ENCODE data around the gene SNX9.
"Not testable (repeated sequence)": the region's sequence is repeated elsewhere in the genome, so short reads cannot be mapped to it uniquely, and the experiment has no call there.

SNX9 gene

GRCh38 chr6:157823001-157823527, at the start of gene SNX9:
TSS of gene SNX9 (plus strand) at chr6:157823246. CDS start at chr6:157823435, 189 bp downstream.
- DNase-seq (ENCODE audit: low read depth): peak; percentile 86

DNA sequence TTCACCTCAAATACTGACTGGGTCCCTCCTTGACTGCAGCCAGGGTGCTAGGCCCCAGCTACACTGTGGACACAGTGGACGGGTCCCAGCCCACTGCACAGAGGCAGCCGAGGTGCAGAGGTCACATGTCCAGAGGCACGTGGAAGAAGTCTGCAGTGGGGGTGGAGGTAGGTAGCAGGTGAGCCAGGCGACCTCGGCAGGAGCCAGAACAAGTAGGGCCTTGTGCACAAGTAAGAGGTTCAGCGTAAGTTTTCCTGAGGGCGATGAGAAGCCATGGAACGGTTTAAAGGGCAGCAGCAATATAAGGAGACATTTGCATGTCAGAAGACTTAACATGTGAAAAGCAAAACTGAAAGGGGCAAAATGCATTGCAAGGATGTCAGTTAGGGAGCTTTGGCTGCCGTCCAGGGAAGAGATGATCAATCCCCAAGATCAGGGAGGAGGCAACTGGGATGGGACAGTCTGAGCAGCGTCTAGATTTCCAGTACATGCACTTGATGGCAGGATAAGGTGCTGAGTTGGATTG, 49.7 kb upstream of the SNX9 start:
- peak; percentile 21 for DNase-seq (ENCODE audit: low read depth)

GRCh38 chr6:157774153-157775135, 48.6 kb upstream of the SNX9 start:
- no peak for DNase-seq (ENCODE audit: low read depth)

DNA sequence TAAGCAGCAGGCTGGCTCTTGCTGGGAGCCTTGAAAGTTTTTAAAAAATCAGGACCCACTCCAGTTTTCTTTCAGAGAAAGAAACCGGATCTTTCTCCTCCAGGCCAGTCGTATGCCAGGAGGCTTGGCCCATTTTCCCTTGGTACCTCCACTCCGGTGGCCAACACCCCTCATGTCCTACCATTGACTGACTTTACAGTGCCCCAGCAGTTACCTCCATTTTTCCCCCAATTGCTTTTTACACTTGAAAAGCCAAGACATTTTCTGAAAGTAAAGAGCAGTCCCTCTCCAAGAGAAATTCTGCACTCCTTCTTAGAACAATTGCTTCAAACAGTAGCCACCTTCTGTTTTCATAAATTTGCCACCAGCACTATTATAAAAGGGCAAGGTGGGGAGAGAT, 47.7 kb upstream of the SNX9 start:
- DNase-seq (ENCODE audit: low read depth): no peak

GRCh38 chr6:157777344-157777743, 45.7 kb upstream of the SNX9 start:
- DNase-seq (ENCODE audit: low read depth): no peak

DNA sequence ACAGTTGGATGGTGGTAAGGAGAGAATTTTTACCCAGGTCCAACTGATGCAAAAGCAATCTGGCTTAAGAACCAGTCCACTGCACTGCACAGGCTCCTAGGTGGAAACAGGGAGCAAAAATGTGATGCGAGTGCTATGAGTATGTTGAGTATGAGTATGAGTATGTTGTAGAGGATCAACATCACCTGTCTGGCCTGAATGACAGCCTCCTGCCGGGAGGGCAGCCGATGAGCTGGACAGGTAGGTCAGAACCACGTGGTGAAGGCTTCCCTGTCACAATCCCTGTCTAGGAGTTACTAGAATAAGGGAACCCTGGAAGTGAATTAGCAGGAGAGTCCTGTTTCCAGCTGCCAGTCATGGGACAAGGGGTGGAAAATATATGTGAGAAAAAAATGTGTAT, 44.3 kb upstream of the SNX9 start:
- DNase-seq (ENCODE audit: low read depth): no peak

DNA sequence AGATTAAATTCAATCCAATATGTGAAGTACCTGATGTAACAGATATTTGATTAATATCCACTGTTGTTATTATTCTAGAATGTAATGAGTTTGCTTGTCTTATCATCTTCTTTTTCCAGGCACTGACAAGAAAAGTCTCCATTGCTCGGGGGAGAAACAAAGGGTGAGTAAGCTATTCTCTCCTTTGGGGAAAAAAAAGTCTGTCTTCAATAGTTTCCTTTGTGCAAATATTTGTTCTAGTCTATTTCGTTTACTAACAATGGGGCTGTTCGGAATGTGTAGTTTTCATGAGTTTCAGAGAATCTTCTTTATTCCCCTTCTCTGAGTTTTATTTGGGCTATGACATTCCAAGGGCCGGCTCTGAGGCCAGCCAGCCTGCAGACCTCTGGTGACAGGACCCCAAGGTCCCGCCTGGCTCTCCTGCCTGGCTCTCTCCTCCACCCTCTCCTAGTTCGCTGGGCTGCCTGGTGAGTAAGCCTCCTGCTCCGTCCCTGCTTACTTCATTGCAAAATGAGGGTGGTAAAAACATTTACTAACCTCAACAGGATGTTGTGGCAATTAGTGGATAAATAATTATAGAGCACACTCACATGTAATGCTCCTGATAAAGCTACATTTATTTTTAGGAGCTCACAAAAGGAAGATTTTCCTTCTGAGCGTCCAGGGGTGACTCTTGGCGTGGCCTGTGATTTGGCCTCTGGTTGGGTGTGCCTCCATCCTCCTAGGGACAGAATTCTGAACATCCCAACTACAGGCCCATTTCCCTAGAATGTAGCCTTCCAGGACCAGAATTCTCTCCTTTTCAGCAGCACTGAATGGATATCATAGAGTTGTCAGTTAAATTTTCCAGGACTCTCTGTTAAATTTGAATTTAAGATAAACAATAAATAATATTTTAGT, 43.1 kb upstream of the SNX9 start:
- peak; percentile 67 for DNase-seq (ENCODE audit: low read depth)

DNA sequence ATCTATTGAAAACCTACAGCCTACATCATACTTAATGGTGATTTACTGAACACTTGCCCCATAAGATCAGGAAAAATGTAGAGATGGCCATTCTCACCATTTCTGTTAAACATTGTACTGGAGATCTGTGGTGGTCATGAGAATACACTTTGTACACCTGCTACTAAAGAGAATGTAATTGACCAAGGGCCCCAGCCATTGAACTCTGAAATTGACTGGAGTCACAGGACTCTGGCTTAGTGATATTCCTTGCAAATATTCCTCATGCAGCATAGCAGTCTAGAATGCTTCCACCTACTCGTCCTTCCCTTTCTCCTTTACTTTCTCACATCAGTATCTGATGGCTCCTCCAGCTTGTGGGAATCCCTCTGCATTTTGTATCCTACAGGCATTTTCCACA, 37.4 kb upstream of the SNX9 start:
- no peak for DNase-seq (ENCODE audit: low read depth)

- DNase-seq (ENCODE audit: low read depth): no peak
These were observed 36.8 kb upstream of the SNX9 start for GRCh38 chr6:157786221-157786620.

- DNase-seq (ENCODE audit: low read depth): no peak
These were observed 36.0 kb upstream of the SNX9 start for GRCh38 chr6:157787080-157787479.

DNA sequence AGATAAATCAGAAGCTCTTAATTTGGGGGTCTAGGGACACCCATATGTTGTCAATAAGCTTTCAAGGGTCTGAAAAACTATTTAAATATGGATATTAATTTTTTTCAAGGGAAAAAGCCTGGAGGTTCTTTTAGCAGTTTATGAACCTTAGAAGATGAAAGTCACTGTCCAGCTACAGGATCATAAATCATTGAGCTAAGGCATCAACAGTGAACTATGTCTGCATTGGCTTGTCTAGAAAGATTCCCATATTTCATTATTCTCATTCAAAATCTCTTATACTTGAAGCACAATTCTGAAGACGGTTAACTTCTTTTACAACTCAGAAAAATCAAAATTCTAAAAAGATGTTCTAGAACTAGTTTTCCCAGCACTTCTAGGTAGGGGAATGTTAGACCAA, 34.9 kb upstream of the SNX9 start:
- no peak for DNase-seq (ENCODE audit: low read depth)

DNA sequence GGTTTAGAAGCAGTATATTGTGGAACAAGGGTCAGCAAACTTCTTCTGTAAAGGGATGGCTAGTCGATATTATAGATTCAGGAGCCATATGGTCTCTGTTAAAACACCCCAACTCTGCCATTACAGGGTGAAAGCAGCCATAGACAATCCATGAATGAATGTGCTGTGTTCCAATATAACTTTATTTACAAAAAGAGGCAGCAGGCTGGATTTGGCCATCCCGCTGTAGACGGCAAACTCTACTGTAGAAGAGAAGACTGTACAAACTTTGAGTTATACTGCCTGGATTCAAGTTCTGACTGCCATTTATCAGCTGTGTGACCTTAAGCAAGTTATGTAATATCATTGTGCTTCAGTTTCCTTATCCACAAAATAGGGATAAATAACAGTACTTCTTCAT, 33.7 kb upstream of the SNX9 start:
- no peak for DNase-seq (ENCODE audit: low read depth)

DNA sequence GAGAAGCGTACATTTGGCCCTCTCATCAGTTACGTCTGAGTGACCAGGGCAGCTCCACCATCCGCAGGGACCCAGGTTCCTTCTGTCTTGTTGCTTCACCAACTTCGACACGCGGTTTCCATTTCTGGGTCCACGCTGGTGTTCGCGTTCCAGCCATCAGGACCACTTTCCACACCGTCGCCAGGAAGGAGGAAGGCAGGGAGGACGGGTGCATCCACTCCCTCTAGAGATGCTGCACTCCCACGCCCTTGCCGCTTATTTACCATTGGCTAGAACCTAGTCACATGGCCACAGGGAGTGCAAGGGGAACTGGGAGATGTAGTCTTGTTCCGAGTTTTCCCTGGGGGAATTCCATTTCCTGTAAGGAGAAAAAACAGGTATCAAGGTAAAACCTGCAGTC, 33.2 kb upstream of the SNX9 start:
- no peak for DNase-seq (ENCODE audit: low read depth)

GRCh38 chr6:157790548-157791160, 32.4 kb upstream of the SNX9 start:
- no peak for DNase-seq (ENCODE audit: low read depth)

DNA sequence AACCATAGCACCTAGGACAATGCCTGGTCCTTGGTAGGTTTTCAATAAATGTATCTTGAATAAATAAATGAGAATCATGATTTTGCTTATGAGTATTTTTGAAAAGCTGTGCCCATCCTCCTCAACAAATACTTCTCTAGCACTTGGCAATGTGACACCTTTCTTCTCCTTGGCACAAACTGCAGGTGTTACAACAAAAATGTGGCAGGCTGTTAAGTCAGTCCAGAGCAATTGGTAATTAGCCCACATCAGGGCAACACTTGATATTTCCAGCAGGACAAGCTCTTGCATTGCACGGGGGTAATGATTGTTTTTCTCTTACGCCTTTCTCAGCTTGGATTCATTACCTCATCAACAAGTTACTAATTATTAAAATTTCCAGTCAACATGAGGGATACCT, 31.6 kb upstream of the SNX9 start:
- no peak for DNase-seq (ENCODE audit: low read depth)

- DNase-seq (ENCODE audit: low read depth): no peak
These were observed 30.4 kb upstream of the SNX9 start for GRCh38 chr6:157792671-157793070.

DNA sequence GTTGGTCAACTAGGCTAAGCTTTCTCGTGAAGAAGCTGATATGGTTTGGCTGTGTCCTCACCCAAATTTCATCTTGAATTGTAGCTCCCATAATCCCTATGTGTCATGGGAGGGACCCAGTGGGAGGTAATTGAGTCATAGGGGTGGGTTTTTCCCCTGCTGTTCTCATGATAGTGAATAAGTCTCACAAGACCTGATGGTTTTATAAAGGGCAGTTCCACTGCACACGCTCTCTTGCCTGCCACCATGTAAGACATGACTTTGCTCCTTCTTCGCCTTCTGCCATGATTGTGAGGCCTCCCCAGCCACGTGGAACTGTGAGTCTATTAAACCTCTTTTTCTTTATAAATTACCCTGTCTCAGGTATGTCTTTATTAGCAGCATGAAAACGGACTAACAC, 29.0 kb upstream of the SNX9 start:
- peak; percentile 22 for DNase-seq (ENCODE audit: low read depth)

- no peak for DNase-seq (ENCODE audit: low read depth)
These were observed 27.2 kb upstream of the SNX9 start for GRCh38 chr6:157795841-157796240.

GRCh38 chr6:157798851-157799250, 24.2 kb upstream of the SNX9 start:
- no peak for DNase-seq (ENCODE audit: low read depth)

DNA sequence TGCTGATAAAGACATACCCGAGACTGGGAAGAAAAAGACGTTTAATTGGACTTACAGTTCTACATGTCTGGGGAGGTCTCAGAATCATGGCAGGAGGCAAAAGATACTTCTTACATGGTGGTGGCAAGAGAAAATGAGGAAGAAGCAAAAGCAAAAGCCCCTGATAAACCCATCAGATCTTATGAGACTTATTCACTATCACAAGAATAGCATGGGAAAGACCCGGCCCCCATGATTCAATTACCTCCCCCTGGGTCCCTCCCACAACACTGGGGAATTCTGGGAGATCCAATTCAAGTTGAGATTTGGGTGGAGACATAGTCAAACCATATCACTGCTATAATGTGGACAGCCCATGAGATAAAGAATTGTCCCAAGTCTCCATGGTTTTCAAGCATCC, 23.5 kb upstream of the SNX9 start:
- DNase-seq (ENCODE audit: low read depth): not testable (repeated sequence)

DNA sequence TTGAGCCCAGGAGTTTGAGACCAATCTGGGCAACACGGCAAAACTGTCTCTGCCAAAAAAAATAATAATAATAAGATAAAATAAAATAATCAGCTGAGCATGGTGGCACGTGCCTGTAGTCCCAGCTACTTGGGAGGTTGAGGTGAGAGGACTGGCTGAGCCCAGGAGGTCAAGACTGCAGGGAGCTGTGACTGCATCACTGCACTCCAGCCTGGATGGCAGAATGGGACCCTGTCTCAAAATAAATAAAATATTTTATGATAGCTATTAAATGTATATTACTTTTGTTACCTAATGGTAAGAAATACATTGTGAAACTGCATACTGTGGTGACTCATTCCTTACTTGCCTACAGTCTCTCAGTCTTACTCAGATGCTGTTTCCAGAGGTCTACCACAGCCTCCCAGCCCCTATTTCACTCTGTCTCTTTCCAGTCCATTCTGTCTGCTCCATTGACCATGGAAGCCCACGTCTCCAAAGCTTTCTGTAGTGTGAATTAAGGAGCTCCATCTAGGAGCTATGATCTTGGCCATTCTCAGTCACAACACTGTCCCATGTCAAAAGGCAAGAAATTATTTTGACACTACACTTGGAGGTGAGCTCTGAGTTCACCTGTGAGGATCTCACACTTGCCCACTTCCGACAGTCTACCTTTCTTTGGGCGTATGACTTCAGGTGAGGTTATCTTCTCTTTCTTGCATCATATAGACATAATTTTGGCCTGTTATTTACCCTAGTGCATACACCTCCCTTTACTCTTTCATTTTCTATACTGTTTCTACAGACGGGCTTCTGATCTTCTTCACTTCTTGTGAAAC, 22.4 kb upstream of the SNX9 start:
- DNase-seq (ENCODE audit: low read depth): peak; percentile 85
